HL-60/S4 treated with retinoic acid at 250 ng/mL for 4 days and 3 days (cell line): ENCODE results near the gene PLPP2.

ENCODE experiments used
- in situ Hi-C: fragments of 300-500 bp; cut with MboI; formaldehyde crosslinking; loops from 2 replicates; pipeline ENCODE4 v1.7.0; 2022; ENCODE audit warnings: low sequenced_read_pairs

PLPP2 gene

DNA sequence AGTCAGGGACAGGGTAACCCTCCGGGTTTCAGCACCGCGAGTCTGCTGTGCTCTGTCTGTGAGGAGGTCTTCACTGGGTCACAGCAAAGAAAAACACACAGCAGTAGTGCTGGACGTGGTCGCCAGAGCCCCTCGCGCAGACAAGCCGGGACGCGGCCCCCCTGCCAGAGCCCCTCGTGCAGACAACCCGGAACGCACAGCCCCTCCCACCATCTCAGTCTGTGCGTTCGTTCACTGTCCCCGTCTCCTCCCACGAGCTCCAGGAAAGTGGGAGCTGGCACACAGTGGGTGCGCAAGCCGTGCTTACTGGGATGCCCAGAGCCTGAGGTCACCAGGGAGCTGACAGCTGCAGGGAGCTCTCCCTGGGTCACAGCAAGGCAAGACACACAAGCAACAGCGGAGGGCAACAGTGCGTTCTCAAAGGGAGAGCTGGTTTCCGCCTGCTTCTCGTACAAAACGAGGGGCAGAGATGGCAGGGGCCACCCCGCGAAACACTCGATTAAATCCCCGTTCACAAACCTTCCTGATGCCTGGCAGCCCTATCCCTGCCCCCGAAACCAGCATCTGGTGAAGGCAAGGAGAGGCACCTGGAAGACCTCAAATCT is 3.2 kb upstream of the PLPP2 start:
- in situ Hi-C loops, result no loop called here

DNA sequence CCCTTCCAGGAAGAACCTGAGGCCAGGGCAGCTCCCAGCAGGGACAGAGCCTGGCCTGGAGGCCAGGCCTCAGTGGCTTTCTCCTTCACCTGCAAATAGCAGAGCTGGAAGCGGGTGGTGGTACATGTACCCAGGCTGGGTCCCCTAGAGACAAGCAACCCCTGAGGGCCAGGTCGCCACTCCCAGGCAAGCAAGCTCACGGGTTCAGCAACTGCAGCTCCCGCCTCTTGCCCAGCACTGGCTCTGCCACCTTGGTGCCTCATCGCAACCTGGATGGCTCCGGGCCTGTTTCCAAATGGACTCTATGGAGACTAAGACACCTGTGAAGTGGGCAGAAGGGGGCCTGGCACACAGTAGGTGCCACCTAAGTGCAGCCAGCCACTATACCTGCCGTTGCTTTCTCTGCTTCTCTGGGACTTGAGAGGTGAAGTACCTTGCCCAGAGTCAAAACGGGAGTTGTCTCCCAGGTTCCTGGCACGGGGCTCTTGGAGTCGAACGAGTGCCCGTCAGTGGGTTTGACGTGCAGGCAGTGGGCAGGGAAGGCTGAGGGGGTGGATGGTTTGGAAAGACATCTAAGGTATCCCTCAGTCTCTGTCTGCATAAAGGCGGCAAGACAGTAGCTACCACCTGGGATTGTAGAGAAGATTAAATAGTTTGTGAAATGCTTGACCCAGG is 2.4 kb upstream of the PLPP2 start:
- in situ Hi-C loops, result no loop called here

DNA sequence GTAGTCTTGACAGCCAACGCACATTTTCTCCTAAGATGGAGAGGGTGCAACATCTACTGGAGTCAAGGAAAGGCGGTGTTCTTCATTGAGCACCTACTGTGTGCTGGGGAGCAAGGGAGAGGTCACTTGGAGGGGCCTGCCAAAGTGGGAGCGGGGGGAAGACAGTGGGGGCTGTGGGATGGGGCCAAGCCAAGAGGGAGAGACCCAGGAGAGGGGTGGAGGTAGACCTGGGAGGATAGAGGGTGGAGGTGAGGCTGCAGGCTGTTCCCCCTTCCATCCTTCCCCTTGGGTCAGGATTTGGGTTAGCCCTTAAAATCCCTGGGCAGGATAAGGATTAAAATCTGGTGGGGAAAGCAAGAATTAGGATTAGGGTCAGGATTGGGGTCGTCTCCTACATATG is 1.7 kb upstream of the PLPP2 start:
- in situ Hi-C loops, result no loop called here

DNA sequence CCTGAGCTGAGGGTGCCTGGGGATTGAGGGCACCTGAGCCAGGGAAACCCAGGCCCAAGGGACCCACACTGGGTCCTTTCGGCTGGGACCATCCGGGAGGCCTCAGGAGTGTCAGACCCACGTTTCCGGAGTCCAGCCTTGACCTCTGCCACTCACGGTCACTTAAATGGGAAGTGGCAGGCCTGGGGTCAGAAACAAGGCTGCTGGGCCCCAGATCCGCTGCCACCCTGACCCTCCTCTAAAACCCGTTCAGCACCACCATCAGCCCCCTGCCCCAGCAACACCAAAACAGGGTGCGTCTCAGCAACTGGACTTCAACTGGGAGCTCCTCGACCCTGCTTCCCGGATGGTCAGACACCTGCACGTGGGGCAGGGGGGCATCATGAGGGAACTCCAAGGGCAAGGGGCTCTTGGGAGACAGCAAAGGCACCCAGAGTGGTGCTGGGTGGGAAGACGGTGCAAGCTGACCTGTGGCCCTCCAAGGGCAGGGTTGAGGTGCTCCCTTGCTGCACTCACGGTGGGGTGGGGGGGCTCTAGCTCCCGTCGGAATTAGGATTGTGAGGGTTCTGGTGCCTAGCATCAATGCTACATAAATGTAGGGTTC is 1.2 kb upstream of the PLPP2 start:
- in situ Hi-C loops, result no loop called here

DNA sequence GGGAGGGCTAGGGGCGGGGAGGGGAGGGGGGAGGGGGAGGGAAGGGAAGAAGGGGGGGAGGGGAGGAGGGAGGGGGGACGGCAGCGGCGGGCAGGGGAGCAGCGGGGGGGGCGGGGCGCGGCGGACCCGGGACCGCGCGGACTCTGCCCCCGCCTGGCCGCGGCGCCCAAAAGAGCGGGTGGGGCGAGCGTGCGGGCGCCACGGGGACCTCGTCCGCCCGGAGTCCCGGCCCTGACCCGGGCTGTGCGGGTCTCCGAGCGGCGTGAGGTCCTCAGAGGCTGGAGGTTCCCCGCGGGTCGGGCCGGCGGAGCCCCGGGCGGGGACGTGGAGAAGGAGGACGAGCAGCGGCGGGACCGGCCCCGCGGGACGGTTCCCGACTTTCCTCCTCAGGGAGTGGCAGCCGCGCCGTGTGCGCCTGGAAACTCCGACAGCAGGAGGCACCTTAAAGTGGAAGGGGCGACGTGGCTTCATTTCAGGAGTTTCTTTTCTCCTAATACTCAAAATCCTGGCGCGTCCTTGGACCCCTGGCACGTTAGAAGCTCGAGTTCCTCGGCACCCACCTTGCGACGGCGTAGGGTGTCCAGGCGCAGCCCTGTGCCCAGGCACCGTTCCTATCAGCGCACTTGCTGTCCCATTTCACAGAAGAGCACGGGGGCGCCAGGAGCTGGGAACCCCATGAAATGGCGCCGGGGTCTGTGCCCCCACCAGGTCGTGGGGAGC is 518 bp upstream of the PLPP2 start:
- in situ Hi-C loops, result no loop called here

DNA sequence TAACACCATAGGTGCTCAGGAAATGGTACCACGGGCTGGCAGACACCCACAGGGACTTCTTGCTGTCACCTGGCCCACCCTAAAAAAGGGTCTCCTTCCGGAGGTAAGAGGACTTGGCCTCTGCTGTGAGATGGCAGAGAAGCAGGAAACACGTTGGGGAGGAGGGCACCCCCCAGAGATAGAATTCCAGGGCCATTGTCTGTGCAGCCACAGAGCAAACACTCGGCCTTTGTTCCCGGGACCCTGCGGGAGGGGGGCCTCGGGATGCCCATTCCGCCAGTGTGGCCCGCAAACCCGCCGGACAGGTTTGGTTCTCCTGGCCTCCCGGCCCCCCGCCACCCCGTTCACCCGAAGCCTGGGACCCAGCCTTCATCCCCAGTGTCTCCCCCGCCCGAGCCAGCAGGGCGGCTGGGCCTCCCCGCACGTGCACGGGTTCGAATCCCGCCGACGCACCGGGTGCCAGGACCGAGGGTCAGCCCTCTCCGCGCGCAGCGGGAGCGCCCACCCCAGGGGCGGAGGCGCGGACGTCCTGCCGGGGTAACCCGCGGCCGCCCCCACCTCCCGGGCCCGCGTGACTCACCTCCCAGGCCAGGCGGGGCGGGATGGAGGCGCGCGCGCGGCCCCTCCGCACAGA is 714 bp downstream of the PLPP2 start:
- in situ Hi-C loops, result no loop called here

- in situ Hi-C loops, result no loop called here
These were observed 1.4 kb downstream of the PLPP2 start for GRCh38 chr19:289651-290371.

DNA sequence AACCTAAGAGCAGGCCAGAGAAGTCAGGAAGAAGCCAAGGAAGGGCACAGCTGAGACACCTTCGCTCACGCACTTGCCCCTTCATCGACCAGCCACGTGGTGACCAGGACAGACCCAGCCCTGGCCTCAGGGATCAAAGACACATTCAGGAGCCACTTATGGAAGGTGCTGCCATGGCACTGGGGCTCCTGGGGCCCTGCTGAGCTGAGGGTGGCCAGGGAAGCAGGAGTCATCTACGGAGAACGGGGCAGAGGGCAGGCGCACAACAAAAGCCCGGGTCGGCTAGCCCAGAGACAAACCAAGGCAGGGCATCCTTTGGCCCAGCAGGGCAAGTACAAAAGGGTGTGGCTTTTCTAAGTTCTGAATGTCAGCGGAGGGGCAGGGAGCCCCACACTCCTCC is 2.3 kb downstream of the PLPP2 start:
- in situ Hi-C loops, result no loop called here

DNA sequence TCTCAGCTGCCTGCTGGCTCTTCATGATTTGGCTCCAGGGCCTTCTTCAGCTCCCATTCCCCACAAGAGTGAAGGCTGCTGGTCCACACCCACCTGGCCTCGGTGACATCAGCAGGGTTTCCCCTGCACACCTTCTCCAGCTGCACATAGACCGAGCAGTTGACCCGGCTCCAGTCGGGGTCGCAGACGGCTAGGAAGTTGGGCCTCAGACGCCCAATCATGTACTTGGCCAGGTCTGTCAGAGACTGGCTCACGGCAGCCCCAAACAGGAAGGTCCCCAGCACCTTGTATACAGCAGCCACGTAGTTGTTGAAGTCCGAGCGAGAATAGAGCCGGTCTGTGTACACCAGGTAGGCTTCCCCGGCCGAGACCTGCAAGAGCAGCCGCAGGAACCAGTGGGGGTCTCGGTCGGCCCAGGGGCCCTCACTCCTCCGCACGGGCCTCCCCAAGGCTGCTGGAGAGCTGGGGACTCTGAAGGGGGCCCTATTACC is 3.8 kb downstream of the PLPP2 start:
- in situ Hi-C loops, result no loop called here

- in situ Hi-C loops, result no loop called here
These were observed 7.8 kb downstream of the PLPP2 start for GRCh38 chr19:283395-283794.

- in situ Hi-C loops, result no loop called here
These were observed 8.7 kb downstream of the PLPP2 start for GRCh38 chr19:282501-282900.

- in situ Hi-C loops, result no loop called here
These were observed 9.2 kb downstream of the PLPP2 start for GRCh38 chr19:281992-282391.

DNA sequence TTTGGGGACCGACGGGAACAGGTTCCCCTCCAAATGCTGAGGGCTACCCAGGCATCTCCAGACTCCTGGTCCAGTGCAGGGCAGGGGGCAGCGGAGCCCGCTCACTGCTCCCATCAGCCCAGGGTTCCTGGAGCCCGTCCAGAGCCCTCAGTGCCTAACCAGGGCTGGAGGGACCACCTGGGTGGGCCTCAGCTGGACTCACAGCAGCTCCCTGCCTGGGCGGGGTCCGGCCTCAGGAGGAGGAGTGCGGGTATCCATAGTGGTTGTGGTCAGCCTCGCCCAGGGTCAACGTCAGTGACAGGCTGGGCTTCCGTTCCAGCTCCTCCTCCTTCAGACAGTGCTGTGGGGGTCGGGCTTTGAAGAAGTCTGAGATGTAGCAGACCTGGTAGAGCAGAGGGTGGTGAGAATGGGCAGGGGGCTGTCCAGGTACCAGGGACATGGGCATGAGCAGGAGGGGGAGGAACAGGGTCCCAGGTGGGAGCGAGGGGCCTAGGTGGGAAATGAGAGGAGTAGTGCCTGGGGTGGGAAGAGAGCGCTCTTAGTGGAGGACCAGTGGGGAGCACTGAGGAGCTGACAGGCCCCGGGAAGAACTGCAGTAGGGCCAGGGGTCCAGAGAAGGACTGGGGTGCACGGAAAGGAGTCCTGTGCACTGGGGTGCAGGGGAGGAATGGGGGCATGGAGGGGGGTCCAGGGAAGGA is 9.9 kb downstream of the PLPP2 start:
- in situ Hi-C loops, result no loop called here

- in situ Hi-C loops, result no loop called here
These were observed 10.6 kb downstream of the PLPP2 start for GRCh38 chr19:280541-281009.

DNA sequence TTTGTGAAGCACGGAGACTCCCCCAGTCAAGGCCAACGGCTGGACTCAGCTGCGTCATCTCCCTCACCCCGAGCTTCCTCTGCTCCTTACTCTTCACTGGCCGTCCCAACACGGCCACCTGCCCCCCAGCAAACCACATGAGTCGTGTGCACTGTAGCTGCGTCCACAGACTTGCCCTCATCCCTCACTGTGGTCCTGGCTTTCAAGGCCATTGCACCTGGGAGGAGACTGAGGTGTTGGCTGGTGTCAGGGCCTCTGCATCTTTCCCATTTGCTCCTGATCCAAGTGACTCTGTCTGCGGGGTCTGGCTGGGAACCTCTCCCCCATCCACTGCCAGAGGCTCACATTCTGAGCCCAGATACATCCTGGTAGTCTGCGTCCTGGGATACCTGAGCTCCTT is 11.5 kb downstream of the PLPP2 start:
- in situ Hi-C loops, result no loop called here

- in situ Hi-C loops, result no loop called here
These were observed 12.0 kb downstream of the PLPP2 start for GRCh38 chr19:279231-279630.

DNA sequence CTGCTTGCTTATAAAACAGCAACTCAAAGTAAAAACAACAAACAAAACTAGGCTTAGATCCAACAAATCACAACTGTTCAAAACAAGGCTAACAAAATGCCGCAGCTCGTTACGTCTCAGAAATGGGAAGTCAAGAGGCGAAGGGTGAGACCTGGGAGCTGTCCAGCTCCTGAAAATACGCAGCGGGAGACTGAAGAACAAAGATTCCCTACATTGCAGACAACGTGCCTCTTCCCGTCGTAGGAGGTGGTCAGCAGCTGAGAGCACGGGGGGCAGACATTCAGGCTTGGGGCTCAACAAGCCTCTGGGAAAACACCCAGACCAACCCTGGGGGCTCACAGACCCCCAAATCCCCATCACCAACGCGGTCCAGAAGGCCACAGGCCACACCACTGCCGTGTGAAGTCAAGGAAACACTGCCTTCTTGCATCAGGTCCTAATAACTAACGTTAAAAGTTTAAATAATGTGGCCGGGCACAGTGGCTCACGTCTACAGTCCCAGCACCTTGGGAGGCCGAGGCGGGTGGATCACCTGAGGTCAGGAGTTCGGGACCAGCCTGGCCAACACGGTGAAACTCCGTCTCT is 13.5 kb downstream of the PLPP2 start:
- in situ Hi-C loops, result no loop called here

DNA sequence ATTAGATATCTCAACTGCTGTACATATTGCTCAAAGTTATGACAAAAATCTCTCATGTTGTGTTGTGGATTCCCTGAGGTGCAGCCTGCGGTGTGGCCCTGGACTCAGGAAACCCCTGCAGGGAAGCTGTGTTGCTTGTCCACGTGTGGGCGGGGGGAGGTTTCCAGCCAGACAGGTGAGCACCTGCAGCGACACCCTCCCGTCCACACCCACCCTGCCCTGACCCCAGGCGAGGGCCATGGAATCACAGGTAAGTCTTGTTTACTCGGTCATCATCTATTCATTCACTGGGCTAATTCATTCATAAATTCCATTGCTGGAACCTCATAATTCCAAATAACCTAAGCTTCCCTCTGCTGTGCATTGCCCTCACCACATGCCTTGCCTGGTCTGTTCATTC is 14.1 kb downstream of the PLPP2 start:
- in situ Hi-C loops, result no loop called here

DNA sequence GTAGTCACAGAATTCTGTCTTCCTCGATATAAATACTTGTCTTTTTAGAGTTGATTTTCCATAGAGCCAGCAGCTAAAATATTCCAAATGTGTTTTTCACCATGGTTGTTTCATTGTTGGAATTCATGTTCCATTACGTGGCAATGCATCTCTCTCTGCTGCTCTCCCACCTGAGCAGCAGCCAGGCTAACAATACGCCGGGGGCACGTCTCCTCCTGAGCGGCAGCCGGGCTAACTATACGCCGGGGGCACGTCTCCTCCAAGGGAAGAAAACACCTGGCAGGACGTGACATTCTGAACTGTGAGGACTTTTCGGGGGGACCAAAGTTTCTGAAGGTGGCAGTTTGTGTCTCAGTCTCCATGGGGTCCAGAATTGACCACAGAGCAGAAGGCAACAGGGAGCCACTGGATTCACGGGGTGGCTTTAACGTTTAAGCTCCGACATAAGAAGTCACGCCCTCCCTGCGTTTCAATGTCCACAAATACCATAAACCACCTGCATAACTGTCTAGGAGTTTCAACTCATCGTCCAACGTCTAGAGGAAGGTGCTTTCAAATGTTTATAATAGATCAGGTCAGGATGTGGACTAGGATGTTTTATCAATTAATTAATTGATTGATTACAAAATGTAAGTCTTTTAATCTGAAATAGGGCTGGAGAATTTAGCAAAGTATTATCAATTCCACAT is 15.1 kb downstream of the PLPP2 start:
- in situ Hi-C loops, result no loop called here
